Activated naive CD4-positive, alpha-beta T cell treated with anti-CD3 and anti-CD28 coated beads, Interleukin-2, amount 50 U/mL, for 72 hours (primary cell): ENCODE data around the gene RFX1. TPM values are rescaled to one million over a fixed set of nuclear protein-coding genes. Genes with fewer than 3 reads are reported as not detected.
A peak's percentile ranks its signal among the peaks of the same experiment; 100 is the strongest.
"Not testable (repeated sequence)": the region's sequence is repeated elsewhere in the genome, so short reads cannot be mapped to it uniquely, and the experiment has no call there.

ENCODE experiments used
- ATAC-seq, 2 donors: fragments of 150-1000 bp; cut with Tn5 transposase; 2 replicates each; pipeline ENCODE4 v1.10.0; 2021; ENCODE audit warnings: mild to moderate bottlenecking in 2 of 2, moderate library complexity in 2 of 2
- DNase-seq, 2 donors: peaks; one replicate each; pipeline ENCODE4 v3.0.0; 2021 to 2022; ENCODE audit warnings: low spot score in 2 of 2
- H3K27ac Mint-ChIP-seq, 2 donors: one replicate each; pipeline ENCODE4 v1.8.0; 2022; ENCODE audit warnings: mild to moderate bottlenecking in 2 of 2, mixed read lengths in 2 of 2
- H3K36me3 Mint-ChIP-seq, 2 donors: one replicate each; pipeline ENCODE4 v1.8.0; 2022; ENCODE audit warnings: mixed read lengths in 2 of 2
- H3K9me3 Mint-ChIP-seq, 2 donors: one replicate each; pipeline ENCODE4 v1.8.0; 2022; ENCODE audit warnings: mixed read lengths in 2 of 2
- total RNA-seq, 2 donors: library from RNA; stranded (reverse); gene quantifications; one replicate each; pipeline ENCODE4 v1.2.3, GENCODE V29; 2022

RFX1 gene
- total RNA-seq, 2 donors from 2014 or later: 9.7 to 14.5 TPM

DNA sequence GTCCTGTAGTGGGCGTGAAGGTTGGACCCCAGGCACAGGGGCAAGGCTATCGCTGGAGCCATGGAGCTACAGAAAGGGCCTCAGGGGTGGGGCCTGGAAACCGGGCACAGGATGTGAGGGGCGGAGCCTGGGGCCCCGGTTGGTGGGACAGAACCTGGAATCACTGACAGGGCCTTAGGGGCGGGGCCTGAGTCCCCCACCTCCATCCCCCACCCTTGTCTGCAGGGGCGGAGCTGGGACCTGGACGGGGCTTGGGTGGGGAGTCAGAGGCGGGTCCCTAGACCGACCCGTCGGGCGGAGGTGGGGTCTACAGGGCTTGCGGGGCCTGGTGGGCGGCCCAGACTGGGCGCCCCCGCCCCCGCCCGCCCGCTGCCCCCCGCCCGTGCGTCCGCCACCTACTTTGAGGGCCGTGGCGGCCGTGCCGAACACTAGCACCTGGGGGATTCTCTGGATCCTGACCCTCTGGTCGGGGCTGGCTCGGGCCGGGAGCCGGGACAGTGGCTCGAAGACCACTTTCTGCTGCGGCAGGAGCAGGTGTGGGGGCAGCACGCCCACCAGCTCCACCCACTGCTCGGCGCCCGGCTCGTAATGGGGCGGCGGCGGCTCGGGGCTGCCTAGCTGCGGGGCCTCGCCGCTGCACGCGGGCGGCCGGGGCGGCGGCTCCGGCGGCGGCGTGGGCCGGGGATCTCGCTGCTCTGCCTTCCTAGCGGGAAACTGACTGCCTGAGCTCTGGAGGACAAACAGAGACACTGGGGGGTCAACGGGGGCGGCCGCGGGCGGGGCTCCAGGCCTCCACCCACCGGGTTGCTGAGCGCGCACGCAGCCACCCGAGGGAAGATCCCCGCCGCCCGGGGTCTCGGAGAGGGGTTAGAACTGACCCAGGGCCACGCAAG, 27.5 kb downstream of the RFX1 start:
- ATAC-seq: peak; percentile 25 to 43
- no peak for DNase-seq
- no peaks in the 10 kb centered on the region for H3K9me3 Mint-ChIP-seq
- H3K27ac Mint-ChIP-seq: peak overlapping the region; percentile 9 to 19
- no peaks in the 10 kb centered on the region for H3K36me3 Mint-ChIP-seq

DNA sequence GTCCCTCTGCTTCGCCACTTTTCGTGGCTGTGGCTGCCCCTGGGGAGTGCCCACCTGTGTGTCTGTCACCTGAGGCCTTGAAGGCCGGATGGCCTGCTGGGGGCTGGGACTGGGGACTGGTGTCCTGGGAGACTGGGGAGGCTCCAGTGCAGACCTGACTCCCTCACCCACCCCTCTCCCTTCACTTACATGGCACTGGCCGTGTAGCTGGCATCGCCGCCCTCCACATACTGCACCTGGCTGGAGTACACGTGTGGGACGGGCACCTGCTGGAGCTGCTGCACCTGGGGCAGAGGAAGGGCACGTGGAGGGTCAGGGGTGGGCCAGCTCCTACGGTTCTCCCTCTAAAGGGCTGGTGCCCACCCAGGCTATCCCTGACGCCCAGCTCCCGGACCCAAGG, 28.3 kb downstream of the RFX1 start:
- Mint-ChIP-seq H3K27ac (peak overlapping the region; percentile 9 to 19), H3K36me3 (no peaks in the 10 kb centered on the region), H3K9me3 (no peaks in the 10 kb centered on the region)
- ATAC-seq: no peak
- DNase-seq: no peak

DNA sequence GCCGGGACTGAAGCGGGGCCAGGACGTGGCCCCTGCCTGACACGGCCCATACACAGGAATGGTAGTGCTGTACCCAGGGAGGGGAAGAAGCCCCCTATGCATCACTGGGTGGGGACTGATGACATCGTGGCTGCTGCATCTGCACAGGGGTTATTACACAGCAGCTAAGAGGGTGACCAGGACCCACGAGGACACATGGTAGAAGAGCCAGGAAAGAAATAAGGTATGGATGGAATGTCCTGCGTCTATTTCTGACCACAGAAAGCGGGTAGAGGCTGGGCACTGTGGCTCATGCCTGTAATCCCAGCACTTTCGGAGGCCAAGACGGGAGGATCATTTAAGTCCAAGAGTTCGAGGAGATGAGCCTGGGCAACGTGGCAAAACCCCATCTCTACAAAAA, 29.7 kb downstream of the RFX1 start:
- Mint-ChIP-seq H3K9me3 (no peaks in the 10 kb centered on the region), H3K36me3 (no peaks in the 10 kb centered on the region), H3K27ac (no peak overlapping the region)
- no peak for DNase-seq
- no peak for ATAC-seq

DNA sequence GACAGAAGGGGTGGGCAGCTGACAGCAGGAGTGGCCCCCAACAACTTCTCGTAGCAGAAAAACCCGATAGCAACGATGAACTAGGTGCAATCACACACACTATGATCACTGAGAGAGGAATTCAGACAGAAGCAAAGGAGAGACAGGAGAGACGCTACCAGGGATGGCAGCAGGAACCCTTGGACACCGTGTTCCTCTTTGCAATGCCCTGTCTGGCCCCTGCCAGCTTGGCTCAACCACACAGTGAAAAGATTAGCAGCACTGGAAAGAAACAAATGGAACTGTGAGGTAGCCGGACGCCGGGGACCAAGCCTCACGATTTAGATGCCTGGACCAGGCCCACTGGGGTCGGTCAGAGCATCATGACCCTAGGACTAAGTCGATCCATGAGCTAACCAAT, 30.2 kb downstream of the RFX1 start:
- Mint-ChIP-seq H3K27ac (no peak overlapping the region), H3K9me3 (no peaks in the 10 kb centered on the region)

DNA sequence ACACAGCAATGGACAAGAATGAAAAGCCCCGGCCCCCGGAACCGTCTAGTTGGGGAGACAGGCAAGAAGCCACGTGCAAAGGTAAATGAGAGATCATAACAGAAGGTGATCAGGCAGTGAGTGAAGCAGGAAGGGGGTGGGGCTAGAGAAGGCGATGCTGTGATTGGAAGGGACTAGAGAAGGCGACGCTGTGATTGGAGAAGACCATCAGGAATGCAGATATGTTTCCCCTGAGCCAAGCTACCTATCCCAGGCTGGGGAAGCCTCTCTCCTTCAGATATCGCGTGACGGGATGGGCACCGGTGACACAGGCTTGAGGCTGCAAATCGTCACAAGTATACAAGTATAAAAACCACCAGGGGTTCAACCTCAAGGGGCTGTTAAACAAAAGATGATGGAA, 32.0 kb downstream of the RFX1 start:
- ATAC-seq (peak; percentile 70 to 86), DNase-seq (peak in 1 of 2 donors; percentile 41)
- H3K36me3 Mint-ChIP-seq: no peaks in the 10 kb centered on the region
- no peaks in the 10 kb centered on the region for H3K9me3 Mint-ChIP-seq
- H3K27ac Mint-ChIP-seq: peak overlapping the region in 1 of 2 donors; percentile 29

More for the DNA sequence above, 30.2 kb downstream of the RFX1 start:
- H3K36me3 Mint-ChIP-seq: no peaks in the 10 kb centered on the region
- ATAC-seq (no peak), DNase-seq (no peak)

DNA sequence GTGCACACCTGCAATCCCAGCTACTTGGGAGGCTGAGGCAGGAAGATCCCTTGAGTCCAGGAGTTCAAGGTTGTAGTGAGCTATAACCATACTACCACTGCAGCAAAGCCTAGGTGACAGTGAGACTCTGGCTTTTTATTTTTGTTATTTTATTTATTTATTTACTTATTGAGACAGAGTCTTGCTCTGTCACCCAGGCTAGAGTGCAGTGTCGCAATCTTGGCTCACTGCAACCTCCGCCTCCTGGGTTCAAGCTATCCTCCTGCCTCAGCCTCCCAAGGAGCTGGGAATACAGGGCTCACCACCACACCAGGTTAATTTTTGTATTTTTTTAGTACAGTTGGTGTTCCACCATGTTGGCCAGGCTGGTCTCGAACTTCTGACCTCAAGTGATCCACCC, 32.6 kb downstream of the RFX1 start:
- not testable (repeated sequence) for H3K27ac Mint-ChIP-seq, H3K9me3 Mint-ChIP-seq, DNase-seq, H3K36me3 Mint-ChIP-seq, ATAC-seq

DNA sequence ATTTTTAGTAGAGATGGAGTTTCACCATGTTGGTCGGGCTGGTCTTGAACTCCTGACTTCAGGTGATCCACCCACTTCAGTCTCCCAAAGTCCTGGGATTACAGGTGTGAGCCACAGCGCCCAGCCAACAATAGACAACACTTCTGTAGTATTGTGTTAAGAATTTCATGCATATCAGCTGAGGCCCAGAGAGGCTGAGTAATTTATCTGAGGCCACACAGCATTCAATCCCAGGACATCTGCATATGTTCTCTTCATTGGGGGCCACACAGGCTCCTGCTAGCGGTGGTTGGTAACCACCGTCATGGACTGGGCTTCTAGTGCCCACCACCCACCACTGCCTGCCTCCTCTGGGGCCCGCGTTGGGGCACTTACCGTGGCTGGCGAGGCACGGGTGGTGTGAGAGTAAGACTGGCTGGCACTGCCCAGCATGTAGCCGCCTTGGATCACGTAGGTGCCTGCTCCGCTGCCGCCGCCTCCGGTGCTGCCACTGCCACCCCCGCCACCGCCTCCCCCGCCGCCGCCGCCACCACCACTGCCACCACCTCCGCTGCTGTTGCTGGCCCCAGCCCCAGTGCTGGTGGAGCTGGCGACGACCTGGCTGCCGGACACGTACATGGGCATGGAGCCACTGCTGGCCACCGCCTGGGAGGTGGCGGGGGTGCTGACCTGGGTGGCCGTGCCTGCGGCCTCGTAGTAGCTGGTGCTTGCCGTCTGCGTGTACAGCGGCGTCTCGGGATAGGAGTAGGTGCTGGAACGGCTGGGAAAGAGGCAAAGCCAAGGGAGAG, 33.6 kb downstream of the RFX1 start:
- Mint-ChIP-seq H3K36me3 (no peaks in the 10 kb centered on the region), H3K9me3 (no peaks in the 10 kb centered on the region), H3K27ac (no peak overlapping the region)
- ATAC-seq (no peak), DNase-seq (no peak)

DNA sequence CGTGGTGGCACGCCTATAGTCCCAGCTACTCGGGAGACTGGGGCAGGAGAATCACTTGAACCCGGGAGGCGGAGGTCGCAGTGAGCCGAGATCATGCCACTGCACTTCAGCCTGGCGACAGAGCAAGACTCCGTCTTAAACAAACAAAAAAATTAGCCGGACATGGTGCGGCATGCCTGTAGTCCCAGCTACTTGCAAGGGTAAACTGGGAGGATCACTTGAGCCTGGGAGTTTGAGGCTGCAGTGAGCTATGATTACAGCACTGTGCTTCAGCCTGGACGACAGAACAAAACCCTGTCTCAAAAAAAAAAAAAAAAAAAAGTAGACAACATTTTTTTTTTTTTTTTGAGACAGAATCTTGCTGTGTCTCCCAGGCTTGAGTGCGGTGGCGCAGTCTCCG, 34.3 kb downstream of the RFX1 start:
- not testable (repeated sequence) for ATAC-seq, H3K36me3 Mint-ChIP-seq, H3K27ac Mint-ChIP-seq, DNase-seq, H3K9me3 Mint-ChIP-seq

DNA sequence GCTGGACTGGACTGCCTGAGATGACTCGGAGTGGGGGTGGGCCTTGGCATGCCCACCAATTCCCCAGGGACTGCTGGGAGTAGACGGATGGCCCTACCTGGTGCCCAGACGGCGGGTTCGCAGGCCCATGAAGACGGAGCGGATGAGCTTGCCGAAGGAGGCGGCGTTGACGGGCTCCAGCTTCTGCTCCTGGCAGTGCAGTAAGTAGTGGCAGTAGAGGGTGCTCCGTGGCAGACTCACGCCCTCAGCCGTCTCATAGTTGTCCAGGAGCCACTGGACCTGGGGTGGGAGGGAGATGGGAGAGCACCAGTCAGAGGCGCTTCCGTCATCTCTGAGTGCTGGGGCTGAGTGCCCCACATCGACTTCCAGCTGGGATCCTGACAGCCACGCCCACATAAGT, 36.2 kb downstream of the RFX1 start:
- Mint-ChIP-seq H3K36me3 (no peaks in the 10 kb centered on the region), H3K27ac (no peak overlapping the region), H3K9me3 (no peaks in the 10 kb centered on the region)
- ATAC-seq: no peak
- DNase-seq: no peak

DNA sequence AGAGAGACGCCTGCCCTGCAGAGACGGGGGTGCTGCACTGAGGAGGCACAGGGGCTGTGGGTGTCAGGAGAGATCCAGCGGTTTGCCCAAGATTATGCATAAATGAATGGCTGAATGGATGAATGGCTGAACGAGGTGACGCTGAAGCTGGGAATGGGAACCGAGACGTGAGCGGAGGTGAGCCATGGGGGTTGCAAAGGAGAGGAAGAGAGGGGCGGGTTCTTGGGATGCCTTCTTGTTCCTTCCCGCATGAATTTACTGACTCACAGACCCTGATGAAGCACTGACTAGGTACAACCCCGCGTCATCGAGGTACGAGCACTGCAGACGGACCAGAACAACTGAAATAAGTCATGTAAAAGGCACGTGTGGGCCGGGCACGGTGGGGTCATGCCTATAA, 37.1 kb downstream of the RFX1 start:
- Mint-ChIP-seq H3K36me3 (no peaks in the 10 kb centered on the region), H3K9me3 (no peaks in the 10 kb centered on the region), H3K27ac (no peak overlapping the region)
- DNase-seq (no peak), ATAC-seq (no peak)

DNA sequence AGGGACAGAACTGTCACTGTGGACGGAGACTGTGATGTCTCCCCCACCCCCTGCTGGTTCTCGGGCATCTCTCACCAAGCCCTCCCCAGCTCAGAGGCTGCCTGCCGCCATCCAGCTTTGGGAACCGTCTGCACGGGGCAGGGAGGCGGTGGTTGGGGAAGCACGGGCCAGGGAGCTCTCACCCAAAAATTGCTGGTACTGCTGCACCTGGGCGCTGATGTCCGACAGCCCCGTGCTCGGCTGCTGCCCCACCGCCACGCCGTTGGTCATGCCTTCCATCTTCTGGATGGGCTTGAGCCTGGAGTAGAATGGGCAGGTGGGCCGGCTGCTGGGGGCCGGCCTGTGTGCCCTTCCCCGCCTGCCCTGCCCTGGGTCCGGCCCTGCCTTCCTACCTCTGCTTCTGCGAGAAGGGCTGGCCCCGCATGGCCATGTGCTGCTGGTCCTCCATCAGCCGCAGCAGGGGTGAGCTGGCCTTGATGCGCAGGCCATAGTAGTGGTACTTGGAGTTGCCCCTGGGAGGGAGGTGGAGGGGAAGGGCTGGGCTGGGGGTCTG, 37.7 kb downstream of the RFX1 start:
- DNase-seq: no peak
- no peaks in the 10 kb centered on the region for H3K36me3 Mint-ChIP-seq
- no peaks in the 10 kb centered on the region for H3K9me3 Mint-ChIP-seq
- no peak overlapping the region for H3K27ac Mint-ChIP-seq
- no peak for ATAC-seq

DNA sequence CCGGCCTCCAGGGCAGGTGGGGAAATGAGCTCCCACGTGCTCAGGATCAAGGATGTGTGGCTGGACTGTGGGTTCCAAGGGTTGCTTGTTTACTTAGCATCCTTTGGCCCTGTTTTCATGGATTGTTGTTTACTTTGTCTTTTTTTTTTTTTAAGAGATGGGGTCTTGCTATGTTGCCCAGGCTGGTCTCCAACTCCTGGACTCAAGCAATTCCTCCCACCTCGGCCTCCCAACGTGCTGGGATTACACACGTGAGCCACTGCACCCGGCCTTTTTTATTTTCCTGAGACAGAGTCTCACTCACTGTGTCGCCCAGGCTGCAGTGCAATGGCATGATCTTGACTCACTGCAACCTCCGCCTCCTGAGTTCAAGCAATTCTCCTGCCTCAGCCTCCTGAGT, 38.9 kb downstream of the RFX1 start:
- not testable (repeated sequence) for H3K36me3 Mint-ChIP-seq, DNase-seq, H3K9me3 Mint-ChIP-seq, ATAC-seq
- peak overlapping the region in 1 of 2 donors; percentile 68 for H3K27ac Mint-ChIP-seq

DNA sequence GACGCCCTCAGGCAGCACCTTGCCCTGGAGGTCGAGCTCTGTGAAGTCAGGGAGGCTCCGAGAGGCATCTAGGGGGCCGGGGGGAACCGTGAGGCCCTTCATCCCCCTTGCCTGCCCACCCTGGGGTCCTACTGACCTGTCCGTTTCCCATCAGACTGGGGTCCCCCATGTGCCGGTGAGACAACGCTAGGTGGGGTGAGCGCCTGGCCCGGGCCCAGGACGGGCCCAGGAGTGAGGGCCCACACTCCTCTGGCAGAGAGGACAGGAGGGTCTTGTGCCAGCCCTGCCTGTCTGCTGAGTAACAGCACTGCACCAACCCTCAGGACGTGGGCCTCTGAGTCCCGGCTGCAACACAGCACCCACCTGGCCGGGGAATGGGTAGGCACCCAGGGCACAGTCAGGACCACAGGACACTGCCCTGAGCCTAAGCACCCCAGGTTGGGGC, 39.4 kb downstream of the RFX1 start:
- H3K36me3 Mint-ChIP-seq: no peaks in the 10 kb centered on the region
- ATAC-seq (peak in 1 of 2 donors; percentile 7), DNase-seq (no peak)
- no peaks in the 10 kb centered on the region for H3K9me3 Mint-ChIP-seq
- no peak overlapping the region for H3K27ac Mint-ChIP-seq

DNA sequence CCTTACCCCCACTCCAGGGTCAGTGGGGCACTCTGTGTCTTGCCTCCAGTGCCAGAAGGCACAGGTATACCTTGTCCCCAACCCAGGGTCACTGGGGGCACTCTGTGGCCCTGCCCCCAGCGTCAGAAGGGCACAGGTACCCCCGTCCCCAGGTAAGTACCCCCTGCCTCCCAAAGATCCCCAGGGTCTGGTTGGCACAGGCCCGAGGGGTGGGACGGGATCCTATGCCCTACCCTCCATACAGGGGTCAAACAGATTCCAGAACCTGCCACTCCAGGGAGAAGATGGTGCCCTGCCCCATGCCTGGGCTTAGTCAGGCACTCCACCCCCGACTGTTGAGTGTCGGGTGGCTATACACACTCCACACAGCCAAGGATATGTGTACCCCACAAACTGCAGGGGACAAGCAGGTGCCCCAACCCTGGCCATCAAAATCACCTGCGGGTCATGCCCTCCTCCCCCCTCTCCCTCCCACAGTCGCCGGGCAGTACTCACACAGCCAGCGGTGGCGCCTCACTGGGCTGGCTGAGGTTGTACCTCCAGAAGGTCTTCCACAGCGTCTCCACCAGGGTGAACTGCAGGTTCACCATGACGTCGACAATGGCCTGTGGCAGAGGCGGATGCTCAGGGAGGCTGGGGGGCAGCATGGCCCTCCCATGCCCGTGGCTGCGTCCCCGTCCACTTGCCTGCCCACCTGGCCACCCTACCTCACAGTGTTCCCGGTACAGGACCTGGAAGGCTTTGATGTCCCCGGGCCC, 40.0 kb downstream of the RFX1 start:
- Mint-ChIP-seq H3K36me3 (no peaks in the 10 kb centered on the region), H3K27ac (peak overlapping the region in 1 of 2 donors; percentile 60), H3K9me3 (no peaks in the 10 kb centered on the region)
- ATAC-seq (peak in 1 of 2 donors; percentile 21), DNase-seq (no peak)

DNA sequence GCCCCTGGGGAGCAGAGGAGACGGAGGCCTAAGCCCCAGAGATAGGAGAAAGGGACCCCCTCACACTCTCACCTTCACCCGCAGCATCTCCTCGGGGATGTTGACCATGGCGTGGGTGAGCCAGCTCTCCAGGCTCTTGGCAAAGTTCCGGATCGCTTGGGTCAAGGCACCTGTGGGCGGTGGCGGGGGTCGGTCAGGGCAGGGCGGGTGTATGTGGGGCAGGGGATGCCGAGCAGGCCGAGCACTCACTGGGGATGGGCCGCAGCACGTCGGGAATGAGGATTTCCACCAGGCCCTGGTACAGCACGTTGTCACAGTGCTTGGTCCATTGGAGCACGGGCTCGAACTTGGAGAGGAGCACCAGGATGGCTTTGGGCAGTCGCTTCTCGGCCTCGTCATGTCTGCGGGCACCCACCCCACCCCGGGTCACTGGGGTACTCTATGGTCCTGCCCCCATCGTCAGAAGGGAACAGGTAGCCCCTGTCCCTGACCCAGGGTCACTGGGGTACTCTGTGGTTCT, 40.7 kb downstream of the RFX1 start:
- ATAC-seq (no peak), DNase-seq (no peak)
- Mint-ChIP-seq H3K9me3 (no peaks in the 10 kb centered on the region), H3K36me3 (no peaks in the 10 kb centered on the region), H3K27ac (peak overlapping the region in 1 of 2 donors; percentile 22)

DNA sequence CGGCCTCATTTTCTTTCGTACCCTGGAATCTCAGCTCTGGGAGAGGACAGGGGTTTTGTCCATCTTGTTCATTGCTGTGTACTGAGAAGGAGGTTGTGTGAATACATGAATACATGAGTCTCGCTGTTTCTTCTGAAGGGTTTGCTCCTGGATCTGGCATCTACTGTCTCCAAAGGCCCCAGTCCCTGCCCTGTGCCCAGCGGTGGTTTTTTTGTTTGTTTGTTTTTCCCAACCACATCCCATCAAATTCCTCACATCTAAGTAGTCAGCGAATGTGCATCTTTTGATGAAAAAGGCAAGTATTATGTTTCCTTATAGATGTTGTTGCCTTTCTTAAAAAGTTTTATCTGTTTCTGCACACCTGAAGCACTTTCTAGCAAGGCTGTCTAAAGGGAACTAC, 41.3 kb downstream of the RFX1 start:
- no peak for ATAC-seq
- Mint-ChIP-seq H3K9me3 (no peaks in the 10 kb centered on the region), H3K27ac (peak overlapping the region in 1 of 2 donors; percentile 22), H3K36me3 (no peaks in the 10 kb centered on the region)
- no peak for DNase-seq
